Mucosa of gallbladder (tissue), 1 donor: Measurements from ENCODE around the gene PGRMC2. TPM values are rescaled to one million over a fixed set of nuclear protein-coding genes. Genes with fewer than 3 reads are reported as not detected.

Experiments
- DNase-seq: peaks from one replicate; pipeline ENCODE4 v3.0.0-alpha.2; 2020; ENCODE audit warnings: low spot score
- total RNA-seq: library from RNA; stranded (reverse); gene quantifications from one replicate; pipeline ENCODE4 v1.2.1, GENCODE V29; 2021
- donor health status: DM: no; HTN: no; CAD: no.

Gene PGRMC2
- total RNA-seq, 1 donor from 2014 or later = 113 TPM

- no peak for DNase-seq
These were observed 11.2 kb upstream of the PGRMC2 start for GRCh38 chr4:128298852-128299251.

GRCh38 chr4:128298146-128298758 is 10.6 kb upstream of the PGRMC2 start:
- DNase-seq = peak; percentile 18

- no peak for DNase-seq
These were observed 7.6 kb upstream of the PGRMC2 start for GRCh38 chr4:128295255-128295654.

GRCh38 chr4:128294464-128294863 is 6.9 kb upstream of the PGRMC2 start:
- no peak for DNase-seq

- no peak for DNase-seq
These were observed 4.7 kb upstream of the PGRMC2 start for GRCh38 chr4:128292349-128292748.

GRCh38 chr4:128291096-128291495 is 3.5 kb upstream of the PGRMC2 start:
- DNase-seq = no peak

GRCh38 chr4:128290526-128290925 is 2.9 kb upstream of the PGRMC2 start:
- no peak for DNase-seq

GRCh38 chr4:128289523-128290158 is 2.0 kb upstream of the PGRMC2 start:
- DNase-seq = no peak

- peak; percentile 17 for DNase-seq
These were observed 1.1 kb upstream of the PGRMC2 start for GRCh38 chr4:128288689-128289106.

GRCh38 chr4:128287871-128288688 is 467 bp upstream of the PGRMC2 start:
- peak; percentile 100 for DNase-seq

- peak; percentile 20 for DNase-seq
These were observed 1.0 kb downstream of the PGRMC2 start for GRCh38 chr4:128286474-128287058.

GRCh38 chr4:128285085-128285997 is 2.3 kb downstream of the PGRMC2 start:
- no peak for DNase-seq

- DNase-seq = no peak
These were observed 3.3 kb downstream of the PGRMC2 start for GRCh38 chr4:128284317-128284716.

- no peak for DNase-seq
These were observed 4.5 kb downstream of the PGRMC2 start for GRCh38 chr4:128283071-128283470.

- no peak for DNase-seq
These were observed 5.1 kb downstream of the PGRMC2 start for GRCh38 chr4:128282516-128282915.

- no peak for DNase-seq
These were observed 6.3 kb downstream of the PGRMC2 start for GRCh38 chr4:128281354-128281753.

GRCh38 chr4:128279624-128280225 is 7.9 kb downstream of the PGRMC2 start:
- DNase-seq = no peak

GRCh38 chr4:128277856-128278255 is 9.8 kb downstream of the PGRMC2 start:
- DNase-seq = no peak

- DNase-seq = no peak
These were observed 12.3 kb downstream of the PGRMC2 start for GRCh38 chr4:128275346-128275745.

GRCh38 chr4:128271551-128271950 is 16.1 kb downstream of the PGRMC2 start:
- DNase-seq = no peak

GRCh38 chr4:128268970-128269369 is 18.6 kb downstream of the PGRMC2 start:
- DNase-seq = no peak
